GM21360 (cell line): Measurements from ENCODE around the gene AGAP2.

Experiments
- ATAC-seq: cut with Tn5 transposase; IDR thresholded peaks from one replicate; pipeline ENCODE4 v1.9.1; 2021; ENCODE audit warnings: mild to moderate bottlenecking, moderate library complexity; ENCODE audit not compliant: unreplicated experiment

Gene AGAP2

GRCh38 chr12:57737467-57738460, 778 bp downstream of the AGAP2 start:
- no peak for ATAC-seq

GRCh38 chr12:57736741-57737466, 1.6 kb downstream of the AGAP2 start:
- no peak for ATAC-seq

GRCh38 chr12:57735952-57736740, 2.4 kb downstream of the AGAP2 start:
- ATAC-seq = no peak

GRCh38 chr12:57735198-57735855, 3.2 kb downstream of the AGAP2 start:
- ATAC-seq = no peak

- no peak for ATAC-seq
Observed at GRCh38 chr12:57734591-57734990, 4.0 kb downstream of the AGAP2 start.

GRCh38 chr12:57733928-57734327, 4.6 kb downstream of the AGAP2 start:
- ATAC-seq = no peak

- no peak for ATAC-seq
Observed at GRCh38 chr12:57732726-57733593, 5.6 kb downstream of the AGAP2 start.

- no peak for ATAC-seq
Observed at GRCh38 chr12:57732270-57732669, 6.3 kb downstream of the AGAP2 start.

GRCh38 chr12:57731411-57732080, 7.0 kb downstream of the AGAP2 start:
- ATAC-seq = no peak

GRCh38 chr12:57730336-57731067, 8.0 kb downstream of the AGAP2 start:
- ATAC-seq = no peak

GRCh38 chr12:57729321-57729844, 9.2 kb downstream of the AGAP2 start:
- ATAC-seq = no peak

- ATAC-seq = no peak
Observed at GRCh38 chr12:57727758-57728395, 10.7 kb downstream of the AGAP2 start.

GRCh38 chr12:57726884-57727757, 11.4 kb downstream of the AGAP2 start:
- ATAC-seq = no peak

GRCh38 chr12:57726151-57726883, 12.2 kb downstream of the AGAP2 start:
- no peak for ATAC-seq

GRCh38 chr12:57725851-57726150, 12.7 kb downstream of the AGAP2 start:
- no peak for ATAC-seq
